ENCODE results near the gene KRT73. TPM values are rescaled to one million over a fixed set of nuclear protein-coding genes. Genes with fewer than 3 reads are reported as not detected.

The KRT73 gene
- total and polyA plus RNA-seq, 2 experiments from 2014 or later = not detected

GRCh38 chr12:52579468-52580465, 38.6 kb downstream of the KRT73 start:
- WGBS (ENCODE audit: low lambda C conversion rate, missing lambda C conversion rate) = 75% methylated on average over 10 of the region's 10 CpGs
- Histone ChIP-seq H3K4me1 (ENCODE audit: insufficient read depth) (no peaks in the 10 kb centered on the region), H3K9me3 (ENCODE audit: low read depth) (no peaks in the 10 kb centered on the region), H3K79me2 (no peaks in the 10 kb centered on the region), H4K20me1 (ENCODE audit: insufficient read depth, poor library complexity, severe bottlenecking) (no peaks in the 10 kb centered on the region), H3K9me2 (replicated peaks; ENCODE audit: insufficient read depth) (no peaks in the 10 kb centered on the region), H3K27ac (peak overlapping the region; percentile 20), H3K27me3 (no peaks in the 10 kb centered on the region), H3K4me3 (no peak overlapping the region), H3K4me2 (no peak overlapping the region), H2AFZ (no peak overlapping the region), H3K36me3 (replicated peaks; ENCODE audit: insufficient read depth, low read depth) (no peaks in the 10 kb centered on the region)
- no peak for DNase-seq (ENCODE audit: low spot score)
- TF ChIP-seq EZH2phosphoT487 (IDR thresholded peaks at IDR 0.05; ENCODE audit: low read depth, severe bottlenecking, unreplicated experiment) (no peak), EZH2 (IDR thresholded peaks at IDR 0.05; ENCODE audit: borderline replicate concordance) (no peak), CTCF (IDR thresholded peaks at IDR 0.05; ENCODE audit: poor library complexity) (no peak)

GRCh38 chr12:52578469-52578868, 39.9 kb downstream of the KRT73 start:
- Histone ChIP-seq H3K27ac (no peak overlapping the region), H3K4me2 (no peak overlapping the region), H3K4me1 (ENCODE audit: insufficient read depth) (no peaks in the 10 kb centered on the region), H3K9me2 (replicated peaks; ENCODE audit: insufficient read depth) (no peaks in the 10 kb centered on the region), H3K27me3 (no peaks in the 10 kb centered on the region), H3K4me3 (no peak overlapping the region), H4K20me1 (ENCODE audit: insufficient read depth, poor library complexity, severe bottlenecking) (no peaks in the 10 kb centered on the region), H3K36me3 (replicated peaks; ENCODE audit: insufficient read depth, low read depth) (no peaks in the 10 kb centered on the region), H3K79me2 (no peaks in the 10 kb centered on the region), H3K9me3 (ENCODE audit: low read depth) (no peaks in the 10 kb centered on the region), H2AFZ (no peak overlapping the region)
- no peak for TF ChIP-seq EZH2phosphoT487 (IDR thresholded peaks at IDR 0.05; ENCODE audit: low read depth, severe bottlenecking, unreplicated experiment)
- TF ChIP-seq CTCF (IDR thresholded peaks at IDR 0.05; ENCODE audit: poor library complexity) = no peak
- no peak for TF ChIP-seq EZH2 (IDR thresholded peaks at IDR 0.05; ENCODE audit: borderline replicate concordance)
- DNase-seq (ENCODE audit: low spot score) = no peak
- 85% methylated on average over 3 of the region's 3 CpGs for WGBS (ENCODE audit: low lambda C conversion rate, missing lambda C conversion rate)

- Histone ChIP-seq H3K4me2 (no peak overlapping the region), H3K27me3 (no peaks in the 10 kb centered on the region), H3K36me3 (replicated peaks; ENCODE audit: insufficient read depth, low read depth) (no peaks in the 10 kb centered on the region), H3K4me1 (ENCODE audit: insufficient read depth) (no peaks in the 10 kb centered on the region), H3K9me2 (replicated peaks; ENCODE audit: insufficient read depth) (no peaks in the 10 kb centered on the region), H3K9me3 (ENCODE audit: low read depth) (no peaks in the 10 kb centered on the region), H3K4me3 (no peak overlapping the region), H3K27ac (no peak overlapping the region), H4K20me1 (ENCODE audit: insufficient read depth, poor library complexity, severe bottlenecking) (no peaks in the 10 kb centered on the region), H3K79me2 (no peaks in the 10 kb centered on the region), H2AFZ (no peak overlapping the region)
- DNase-seq (ENCODE audit: low spot score) = no peak
- TF ChIP-seq CTCF (IDR thresholded peaks at IDR 0.05; ENCODE audit: poor library complexity) (no peak), EZH2phosphoT487 (IDR thresholded peaks at IDR 0.05; ENCODE audit: low read depth, severe bottlenecking, unreplicated experiment) (no peak), EZH2 (IDR thresholded peaks at IDR 0.05; ENCODE audit: borderline replicate concordance) (no peak)
- WGBS (ENCODE audit: low lambda C conversion rate, missing lambda C conversion rate) = 92% methylated on average over 8 of the region's 8 CpGs
These were observed 41.0 kb downstream of the KRT73 start for GRCh38 chr12:52577316-52577715.
